C1 segment of cervical spinal cord (tissue), 14 donors: ENCODE data around the gene PRKCE.

ENCODE experiments used
- DNase-seq, 14 donors: peaks; one replicate each; lab custom pipeline; 2025; lab: John Stamatoyannopoulos, UW

The PRKCE gene

GRCh38 chr2:46136953-46137352 lies 485.5 kb downstream of the PRKCE start:
- DNase-seq = no peak

GRCh38 chr2:46142546-46143428 lies 491.3 kb downstream of the PRKCE start:
- DNase-seq = peak in 1 of 14 donors; percentile 7

- DNase-seq = no peak
These were observed 492.1 kb downstream of the PRKCE start for GRCh38 chr2:46143429-46144132.

- no peak for DNase-seq
These were observed 492.8 kb downstream of the PRKCE start for GRCh38 chr2:46144133-46144800.

GRCh38 chr2:46145017-46145416 lies 493.5 kb downstream of the PRKCE start:
- DNase-seq = no peak

GRCh38 chr2:46145840-46146239 lies 494.4 kb downstream of the PRKCE start:
- no peak for DNase-seq

- no peak for DNase-seq
These were observed 495.5 kb downstream of the PRKCE start for GRCh38 chr2:46146866-46147502.

- no peak for DNase-seq
These were observed 496.3 kb downstream of the PRKCE start for GRCh38 chr2:46147626-46148368.

- no peak for DNase-seq
These were observed 496.9 kb downstream of the PRKCE start for GRCh38 chr2:46148369-46148736.

GRCh38 chr2:46150445-46150955 lies 499.0 kb downstream of the PRKCE start:
- no peak for DNase-seq

- no peak for DNase-seq
These were observed 500.1 kb downstream of the PRKCE start for GRCh38 chr2:46151577-46151976.

- DNase-seq = no peak
These were observed 502.7 kb downstream of the PRKCE start for GRCh38 chr2:46153996-46154753.

- DNase-seq = peak in 3 of 14 donors; percentile 6 to 63 (median 13)
These were observed 505.8 kb downstream of the PRKCE start for GRCh38 chr2:46157072-46157965.

GRCh38 chr2:46157966-46158310 lies 506.5 kb downstream of the PRKCE start:
- DNase-seq = no peak

GRCh38 chr2:46158661-46159060 lies 507.2 kb downstream of the PRKCE start:
- DNase-seq = no peak

- DNase-seq = no peak
These were observed 508.9 kb downstream of the PRKCE start for GRCh38 chr2:46160326-46160725.

- DNase-seq = no peak
These were observed 509.8 kb downstream of the PRKCE start for GRCh38 chr2:46161315-46161714.

- DNase-seq = no peak
These were observed 510.4 kb downstream of the PRKCE start for GRCh38 chr2:46161911-46162310.
